IMR-90 (cell line): ENCODE data around the gene ADRA2A. TPM values are rescaled to one million over a fixed set of nuclear protein-coding genes. Genes with fewer than 3 reads are reported as not detected.

Experiments used
- ATAC-seq: fragments of 200-7000 bp; cut with Tn5 transposase; 2 replicates; pipeline ENCODE4 v1.9.1; 2020; ENCODE audit warnings: low read depth, mild to moderate bottlenecking, moderate library complexity
- BruUV-seq: library from RNA; stranded (reverse); fragments of 400-500 nt; replicated peaks from 2 replicates; lab custom pipeline; 2021; lab: Mats Ljungman, UMichigan
- CTCF ChIA-PET: fragments of 300-600 bp; formaldehyde crosslinking; extraction: SDS; loops from one replicate; lab custom pipeline; 2021; ENCODE audit warnings: antibody characterized with exemption; lab: Yijun Ruan, JAX
- POLR2A ChIA-PET: fragments of 300-600 bp; sonication (Branson Sonifier 250); formaldehyde crosslinking; loops from one replicate; lab custom pipeline; 2022; ENCODE audit warnings: antibody characterized with exemption; ENCODE audit not compliant: unreplicated experiment; lab: Charles Lee
- DNase-seq: peaks from one replicate; pipeline ENCODE4 v3.0.0; 2013
- H2AFZ ChIP-seq: replicated peaks from 2 replicates; pipeline ENCODE3; 2013; ENCODE audit warnings: low read length, mild to moderate bottlenecking; ENCODE audit not compliant: poor library complexity
- H2AK5ac ChIP-seq: 2 replicates; pipeline ENCODE4 v1.6.1; 2013; ENCODE audit warnings: low read depth, low read length, inconsistent platforms
- H2AK9ac ChIP-seq: replicated peaks from 2 replicates; pipeline ENCODE3; 2013; ENCODE audit warnings: mild to moderate bottlenecking, low read depth, low read length, moderate library complexity; ENCODE audit not compliant: poor library complexity
- H2BK120ac ChIP-seq: 2 replicates; pipeline ENCODE4 v1.6.1; 2013; ENCODE audit warnings: low read depth, low read length, inconsistent platforms
- H2BK15ac ChIP-seq: 3 replicates; pipeline ENCODE4 v1.6.1; 2013; ENCODE audit warnings: low read depth, low read length, inconsistent platforms
- H2BK20ac ChIP-seq: 2 replicates; pipeline ENCODE4 v1.6.1; 2013; ENCODE audit warnings: low read depth, mild to moderate bottlenecking, inconsistent platforms, low read length, moderate library complexity
- H2BK5ac ChIP-seq: 2 replicates; pipeline ENCODE4 v1.6.1; 2013; ENCODE audit warnings: mild to moderate bottlenecking, low read depth, low read length, inconsistent platforms; ENCODE audit not compliant: poor library complexity, severe bottlenecking
- H3K14ac ChIP-seq: replicated peaks from 2 replicates; pipeline ENCODE4 v1.6.1; 2013; ENCODE audit warnings: low read depth, low read length, inconsistent platforms
- H3K18ac ChIP-seq: 2 replicates; pipeline ENCODE4 v1.6.1; 2013; ENCODE audit warnings: low read depth, low read length, control low read depth
- H3K23ac ChIP-seq: 2 replicates; pipeline ENCODE4 v1.6.1; 2013; ENCODE audit warnings: low read depth, low read length, inconsistent platforms
- H3K27ac ChIP-seq: 2 replicates; pipeline ENCODE4 v1.5.1; 2013; ENCODE audit warnings: mild to moderate bottlenecking, control low read depth, low read length; ENCODE audit not compliant: insufficient read depth
- H3K27me3 ChIP-seq: 2 replicates; pipeline ENCODE4 v1.6.1; 2013; ENCODE audit warnings: low read length; ENCODE audit not compliant: control insufficient read depth, insufficient read depth
- H3K36me3 ChIP-seq: 2 replicates; pipeline ENCODE4 v1.6.1; 2013; ENCODE audit warnings: low read length, mixed read lengths; ENCODE audit not compliant: control insufficient read depth, insufficient read depth
- H3K4ac ChIP-seq: 2 replicates; pipeline ENCODE4 v1.6.1; 2013; ENCODE audit warnings: low read depth, low read length, inconsistent platforms
- H3K4me1 ChIP-seq: 2 replicates; pipeline ENCODE4 v1.6.1; 2013; ENCODE audit warnings: low read length, mixed read lengths; ENCODE audit not compliant: control insufficient read depth, insufficient read depth
- H3K4me2 ChIP-seq: 2 replicates; pipeline ENCODE4 v1.6.1; 2013; ENCODE audit warnings: low read depth, mild to moderate bottlenecking, control low read depth, low read length, moderate library complexity
- H3K4me3 ChIP-seq: 2 replicates; pipeline ENCODE4 v1.5.1; 2013; ENCODE audit warnings: low read depth, mild to moderate bottlenecking, control low read depth, low read length, moderate library complexity; ENCODE audit not compliant: insufficient read depth
- H3K56ac ChIP-seq: 2 replicates; pipeline ENCODE4 v1.6.1; 2013; ENCODE audit warnings: low read length, inconsistent platforms; ENCODE audit not compliant: insufficient read depth; ENCODE audit errors: extremely low read depth
- H3K79me1 ChIP-seq, 2 experiments: 2 replicates each; pipeline ENCODE4 v1.6.1; 2013; ENCODE audit warnings: low read length in 2 of 2, inconsistent platforms in 1 of 2, low read depth in 1 of 2
- H3K9ac ChIP-seq: 2 replicates; pipeline ENCODE4 v1.6.1; 2013; ENCODE audit warnings: low read depth, low read length, control low read depth
- H3K9me1 ChIP-seq: 2 replicates; pipeline ENCODE4 v1.6.1; 2013; ENCODE audit warnings: low read length, inconsistent platforms; ENCODE audit not compliant: insufficient read depth
- H3K9me3 ChIP-seq: 2 replicates; pipeline ENCODE4 v1.6.1; 2013; ENCODE audit warnings: low read length; ENCODE audit not compliant: control insufficient read depth, insufficient read depth
- H4K20me1 ChIP-seq: 2 replicates; pipeline ENCODE4 v1.6.1; 2013; ENCODE audit warnings: low read length, inconsistent platforms; ENCODE audit not compliant: insufficient read depth
- H4K5ac ChIP-seq: 2 replicates; pipeline ENCODE4 v1.6.1; 2013; ENCODE audit warnings: mild to moderate bottlenecking, low read depth, low read length, control low read depth
- H4K8ac ChIP-seq, 2 experiments: 2 replicates each; pipeline ENCODE4 v1.6.1; 2013; ENCODE audit warnings: low read depth in 2 of 2, low read length in 2 of 2, control low read depth in 1 of 2, inconsistent platforms in 1 of 2
- H4K91ac ChIP-seq: 2 replicates; pipeline ENCODE4 v1.6.1; 2013; ENCODE audit warnings: low read depth, low read length, inconsistent platforms; ENCODE audit not compliant: insufficient read depth
- BHLHE40 ChIP-seq: fragments of 150-350 bp; IDR thresholded peaks from 2 replicates; pipeline ENCODE4 v1.6.1; 2016; ENCODE audit warnings: mild to moderate bottlenecking, low read depth, low read length
- CEBPB ChIP-seq: IDR thresholded peaks from 2 replicates; pipeline ENCODE4 v1.6.1; 2012; ENCODE audit warnings: low read depth, low read length, improper control_type of control experiment
- CHD1 ChIP-seq: IDR thresholded peaks from 2 replicates; pipeline ENCODE4 v1.6.1; 2012; ENCODE audit warnings: low read depth, low read length, improper control_type of control experiment
- CTCF ChIP-seq: conservative IDR thresholded peaks from 2 replicates; pipeline ENCODE4 v1.5.1; 2012; ENCODE audit warnings: mild to moderate bottlenecking, low read depth, low read length, improper control_type of control experiment
- ELK1 ChIP-seq: fragments of 150-350 bp; IDR thresholded peaks from 2 replicates; pipeline ENCODE4 v1.6.1; 2016; ENCODE audit warnings: low read depth, mild to moderate bottlenecking, low read length, moderate library complexity, borderline replicate concordance
- FOS ChIP-seq: fragments of 150-350 bp; IDR thresholded peaks from 2 replicates; pipeline ENCODE4 v1.6.1; 2016; ENCODE audit warnings: low read depth, low read length
- MAFK ChIP-seq: IDR thresholded peaks from 2 replicates; pipeline ENCODE4 v1.6.1; 2012; ENCODE audit warnings: low read depth, low read length, improper control_type of control experiment
- MAZ ChIP-seq: IDR thresholded peaks from 2 replicates; pipeline ENCODE4 v1.6.1; 2012; ENCODE audit warnings: low read depth, mild to moderate bottlenecking, low read length, improper control_type of control experiment, moderate library complexity, borderline replicate concordance
- MXI1 ChIP-seq: IDR thresholded peaks from 2 replicates; pipeline ENCODE4 v1.6.1; 2012; ENCODE audit warnings: low read depth, mild to moderate bottlenecking, low read length, moderate library complexity, borderline replicate concordance
- NFE2L2 ChIP-seq: fragments of 150-350 bp; IDR thresholded peaks from 2 replicates; pipeline ENCODE4 v1.6.1; 2016; ENCODE audit warnings: low read depth, mild to moderate bottlenecking, low read length
- POLR2A ChIP-seq: IDR thresholded peaks from 2 replicates; pipeline ENCODE4 v1.6.1; 2012; ENCODE audit warnings: mild to moderate bottlenecking, low read depth, low read length
- RAD21 ChIP-seq: IDR thresholded peaks from 2 replicates; pipeline ENCODE4 v1.6.1; 2012; ENCODE audit warnings: low read length, improper control_type of control experiment
- RCOR1 ChIP-seq: IDR thresholded peaks from 2 replicates; pipeline ENCODE4 v1.6.1; 2012; ENCODE audit warnings: mild to moderate bottlenecking, low read length, improper control_type of control experiment; ENCODE audit not compliant: insufficient replicate concordance
- RFX5 ChIP-seq: IDR thresholded peaks from 2 replicates; pipeline ENCODE4 v1.8.0; 2012; ENCODE audit warnings: low read depth, mild to moderate bottlenecking, low read length, moderate library complexity
- SMC3 ChIP-seq: fragments of 150-350 bp; IDR thresholded peaks from 2 replicates; pipeline ENCODE4 v1.6.1; 2016; ENCODE audit warnings: low read depth, mild to moderate bottlenecking, antibody characterized with exemption, low read length, moderate library complexity
- USF2 ChIP-seq: fragments of 150-350 bp; IDR thresholded peaks from 2 replicates; pipeline ENCODE4 v1.6.1; 2017; ENCODE audit warnings: mild to moderate bottlenecking, antibody characterized with exemption, low read length, low read depth
- WGBS, 2 experiments: methylation state at CpG; one replicate each; pipeline versions ENCODE4 v1.1.5 to v1.1.7; 2013; ENCODE audit warnings: missing lambda C conversion rate in 2 of 2; ENCODE audit not compliant: insufficient read length in 1 of 2; ENCODE audit errors: extremely low coverage in 2 of 2; 5-methylcytosine and 5-hydroxymethylcytosine counted together
- dilution Hi-C: fragments of 300-500 bp; cut with HindIII; formaldehyde crosslinking; loops from one replicate; pipeline ENCODE4 v1.14.3; 2018; ENCODE audit warnings: low sequenced_read_pairs; ENCODE audit not compliant: unreplicated experiment
- in situ Hi-C: fragments of 300-500 bp; cut with MboI; formaldehyde crosslinking; loops from 3 replicates; pipeline ENCODE4 v1.14.3; 2019; ENCODE audit warnings: low sequenced_read_pairs, inconsistent platforms, mixed read lengths
- intact Hi-C: fragments of 100-400 bp; cut with micrococcal nuclease; formaldehyde crosslinking; loops from 2 replicates; pipeline ENCODE4 v1.10.0; 2022
- polyA plus RNA-seq, 3 experiments: library from polyadenylated mRNA; depleted of rRNA; stranded (reverse); fragments of >200 nt; gene quantifications; 2 replicates each; pipeline ENCODE4 v1.2.3, GENCODE V29; 2012; ENCODE audit warnings: low replicate concordance in 1 of 3
- total RNA-seq: library from RNA; depleted of rRNA; stranded (reverse); fragments of >200 nt; gene quantifications from 2 replicates; pipeline ENCODE4 v1.2.3, GENCODE V29; 2012

The ADRA2A gene
- total and polyA plus RNA-seq, 2 of the 4 experiments (the other 2 are of a cell fraction), result not detected

- H3K4ac ChIP-seq, result no peak overlapping the region
- H3K9me3 ChIP-seq, result no peaks in the 10 kb centered on the region
- 60% methylated on average over 3 of the region's 6 CpGs; no CpG with 5 or more reads in 1 of the 2 experiments for WGBS, 2 experiments
- ChIA-PET CTCF (no interaction called here), POLR2A (no interaction called here)
- DNase-seq (no peak), ATAC-seq (no peak)
- no peak overlapping the region for H3K27ac ChIP-seq
- H4K8ac ChIP-seq, result no peak overlapping the region
- H3K23ac ChIP-seq, result no peak overlapping the region
- intact Hi-C loops, result no loop called here
- H3K9me1 ChIP-seq, result no peaks in the 10 kb centered on the region
- no peak overlapping the region for H3K9ac ChIP-seq
- H4K20me1 ChIP-seq, result no peaks in the 10 kb centered on the region
- H3K4me3 ChIP-seq, result no peak overlapping the region
- no peak overlapping the region for H2BK15ac ChIP-seq
- H2AK9ac ChIP-seq, result no peak overlapping the region
- dilution Hi-C loops, result no loop called here
- no TSS peak for BruUV-seq
- no peak overlapping the region for H2BK120ac ChIP-seq
- H3K27me3 ChIP-seq, result no peaks in the 10 kb centered on the region
- H3K14ac ChIP-seq, result no peak overlapping the region
- TF ChIP-seq CTCF, result no peak
- TF ChIP-seq RAD21, result no peak
- no peak for TF ChIP-seq ELK1
- TF ChIP-seq NFE2L2, result no peak
- no peak for TF ChIP-seq MAZ
- no peak for TF ChIP-seq MXI1
- TF ChIP-seq SMC3, result no peak
- no peak for TF ChIP-seq FOS
- no peak for TF ChIP-seq MAFK
- TF ChIP-seq RCOR1, result no peak
- no peak for TF ChIP-seq USF2
- no peak for TF ChIP-seq BHLHE40
- TF ChIP-seq POLR2A, result no peak
- no peak for TF ChIP-seq RFX5
- no peak for TF ChIP-seq CHD1
- no peak for TF ChIP-seq CEBPB
- H3K18ac ChIP-seq, result no peak overlapping the region
- no peak overlapping the region for H4K5ac ChIP-seq
- in situ Hi-C loops, result no loop called here
- H3K56ac ChIP-seq, result no peak overlapping the region
- H3K4me2 ChIP-seq, result no peak overlapping the region
- no peaks in the 10 kb centered on the region for H3K4me1 ChIP-seq
- no peak overlapping the region for H4K91ac ChIP-seq
- no peaks in the 10 kb centered on the region for H3K36me3 ChIP-seq
- no peak overlapping the region for H2AFZ ChIP-seq
- no peaks in the 10 kb centered on the region for H3K79me1 ChIP-seq
- no peak overlapping the region for H2BK20ac ChIP-seq
- no peak overlapping the region for H2BK5ac ChIP-seq
- H2AK5ac ChIP-seq, result no peak overlapping the region
These were observed 47.1 kb downstream of the ADRA2A start for GRCh38 chr10:111123883-111124282.
